ENCODE results near the gene ZHX3. TPM values are rescaled to one million over a fixed set of nuclear protein-coding genes. Genes with fewer than 3 reads are reported as not detected.

Gene ZHX3
- total RNA-seq, 1 experiment from 2014 or later: 9.6 TPM

GRCh38 chr20:41245086-41245707 lies 72.3 kb downstream of the ZHX3 start (continued):
- TF ChIP-seq, protein P1, sequence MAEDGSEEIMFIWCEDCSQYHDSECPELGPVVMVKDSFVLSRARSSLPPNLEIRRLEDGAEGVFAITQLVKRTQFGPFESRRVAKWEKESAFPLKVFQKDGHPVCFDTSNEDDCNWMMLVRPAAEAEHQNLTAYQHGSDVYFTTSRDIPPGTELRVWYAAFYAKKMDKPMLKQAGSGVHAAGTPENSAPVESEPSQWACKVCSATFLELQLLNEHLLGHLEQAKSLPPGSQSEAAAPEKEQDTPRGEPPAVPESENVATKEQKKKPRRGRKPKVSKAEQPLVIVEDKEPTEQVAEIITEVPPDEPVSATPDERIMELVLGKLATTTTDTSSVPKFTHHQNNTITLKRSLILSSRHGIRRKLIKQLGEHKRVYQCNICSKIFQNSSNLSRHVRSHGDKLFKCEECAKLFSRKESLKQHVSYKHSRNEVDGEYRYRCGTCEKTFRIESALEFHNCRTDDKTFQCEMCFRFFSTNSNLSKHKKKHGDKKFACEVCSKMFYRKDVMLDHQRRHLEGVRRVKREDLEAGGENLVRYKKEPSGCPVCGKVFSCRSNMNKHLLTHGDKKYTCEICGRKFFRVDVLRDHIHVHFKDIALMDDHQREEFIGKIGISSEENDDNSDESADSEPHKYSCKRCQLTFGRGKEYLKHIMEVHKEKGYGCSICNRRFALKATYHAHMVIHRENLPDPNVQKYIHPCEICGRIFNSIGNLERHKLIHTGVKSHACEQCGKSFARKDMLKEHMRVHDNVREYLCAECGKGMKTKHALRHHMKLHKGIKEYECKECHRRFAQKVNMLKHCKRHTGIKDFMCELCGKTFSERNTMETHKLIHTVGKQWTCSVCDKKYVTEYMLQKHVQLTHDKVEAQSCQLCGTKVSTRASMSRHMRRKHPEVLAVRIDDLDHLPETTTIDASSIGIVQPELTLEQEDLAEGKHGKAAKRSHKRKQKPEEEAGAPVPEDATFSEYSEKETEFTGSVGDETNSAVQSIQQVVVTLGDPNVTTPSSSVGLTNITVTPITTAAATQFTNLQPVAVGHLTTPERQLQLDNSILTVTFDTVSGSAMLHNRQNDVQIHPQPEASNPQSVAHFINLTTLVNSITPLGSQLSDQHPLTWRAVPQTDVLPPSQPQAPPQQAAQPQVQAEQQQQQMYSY (CRISPR knock-in tag; IDR thresholded peaks at IDR 0.05): no peak
- TF ChIP-seq SP1 (CRISPR knock-in tag; conservative IDR thresholded peaks at IDR 0.05) (no peak), ATF1 (CRISPR knock-in tag; IDR thresholded peaks at IDR 0.05) (no peak), EMX1 (CRISPR knock-in tag; IDR thresholded peaks at IDR 0.05) (no peak), ESRRA (CRISPR knock-in tag; IDR thresholded peaks at IDR 0.05; ENCODE audit: borderline replicate concordance) (no peak)
- TF ChIP-seq, protein P2, sequence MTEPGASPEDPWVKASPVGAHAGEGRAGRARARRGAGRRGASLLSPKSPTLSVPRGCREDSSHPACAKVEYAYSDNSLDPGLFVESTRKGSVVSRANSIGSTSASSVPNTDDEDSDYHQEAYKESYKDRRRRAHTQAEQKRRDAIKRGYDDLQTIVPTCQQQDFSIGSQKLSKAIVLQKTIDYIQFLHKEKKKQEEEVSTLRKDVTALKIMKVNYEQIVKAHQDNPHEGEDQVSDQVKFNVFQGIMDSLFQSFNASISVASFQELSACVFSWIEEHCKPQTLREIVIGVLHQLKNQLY (CRISPR knock-in tag; IDR thresholded peaks at IDR 0.05): no peak

GRCh38 chr20:41242807-41243206 lies 74.7 kb downstream of the ZHX3 start:
- Mint-ChIP-seq H3K4me1 (peaks cover 2% of the 10 kb centered on the region; the same call in 1 of the 2 replicates), H3K4me3 (no peak overlapping the region), H3K27ac (no peak overlapping the region), H3K27me3 (ENCODE audit: low read depth) (peaks cover 53% of the 10 kb centered on the region), H3K9me3 (peaks cover 5% of the 10 kb centered on the region; the same call in 1 of the 2 replicates), H3K36me3 (no peaks in the 10 kb centered on the region)
- CTCF ChIA-PET: interaction anchor here (0.8 to 1.4 kb wide), 2 partner anchors 70 to 116 kb away, joined by 5 to 6 read pairs; no protein-coding TSS in a partner anchor
- DNase-seq (ENCODE audit: low spot score) (no peak), ATAC-seq (no peak)
- TF ChIP-seq TCF7 (CRISPR knock-in tag; IDR thresholded peaks at IDR 0.05; ENCODE audit: low read depth) (no peak), CDX4 (CRISPR knock-in tag; IDR thresholded peaks at IDR 0.05; ENCODE audit: borderline replicate concordance) (no peak), ZNF281 (CRISPR knock-in tag; IDR thresholded peaks at IDR 0.05) (no peak), ZBTB43 (CRISPR knock-in tag; IDR thresholded peaks at IDR 0.05) (no peak), ZNF263 (CRISPR knock-in tag; IDR thresholded peaks at IDR 0.05; ENCODE audit: low read depth) (no peak), ATF6 (CRISPR knock-in tag; IDR thresholded peaks at IDR 0.05) (no peak), FOXJ3 (CRISPR knock-in tag; IDR thresholded peaks at IDR 0.05; ENCODE audit: borderline replicate concordance) (no peak), ESRRA (CRISPR knock-in tag; IDR thresholded peaks at IDR 0.05; ENCODE audit: borderline replicate concordance) (no peak), IRF2 (CRISPR knock-in tag; IDR thresholded peaks at IDR 0.05; ENCODE audit: borderline replicate concordance, low read depth) (no peak), NR1H2 (CRISPR knock-in tag; IDR thresholded peaks at IDR 0.05) (no peak), HMGA2 (CRISPR knock-in tag; IDR thresholded peaks at IDR 0.05) (no peak), SMAD3 (CRISPR knock-in tag; IDR thresholded peaks at IDR 0.05; ENCODE audit: borderline replicate concordance) (no peak)
- TF ChIP-seq, protein P2 (CRISPR knock-in tag; IDR thresholded peaks at IDR 0.05): no peak
- POLR2A ChIA-PET: no interaction called here

Data from WTC11 (cell line).